HL-60 (cell line): ENCODE data around the gene HHATL.

Experiments
- DNase-seq, 2 experiments: peaks; one replicate each; pipeline ENCODE4 v3.0.0-alpha.2; 2010 to 2020; ENCODE audit warnings: low read depth in 1 of 2, low spot score in 1 of 2
- H3K27ac ChIP-seq: fragments of 250-450 bp; sonication (Bioruptor Pico); replicated peaks from 2 replicates; pipeline ENCODE4 v1.5.1; 2020; ENCODE audit warnings: mild to moderate bottlenecking, moderate library complexity
- H3K27me3 ChIP-seq: fragments of 250-450 bp; sonication (Bioruptor Pico); 2 replicates; pipeline ENCODE4 v1.5.1; 2021; ENCODE audit warnings: mild to moderate bottlenecking, moderate library complexity; ENCODE audit not compliant: insufficient read depth, poor library complexity, severe bottlenecking
- H3K4me3 ChIP-seq: replicated peaks from 2 replicates; pipeline ENCODE4 v1.5.1; 2011; ENCODE audit warnings: mild to moderate bottlenecking, control low read depth, low read length; ENCODE audit not compliant: insufficient read depth
- GABPA ChIP-seq: IDR thresholded peaks from 2 replicates; pipeline ENCODE4 v1.6.1; 2012; ENCODE audit warnings: low read depth
- POLR2AphosphoS5 ChIP-seq: IDR thresholded peaks from 2 replicates; pipeline ENCODE4 v1.6.1; 2012; ENCODE audit warnings: low read depth
- SPI1 ChIP-seq: IDR thresholded peaks from 2 replicates; pipeline ENCODE4 v1.6.1; 2012; ENCODE audit warnings: low read depth, mild to moderate bottlenecking, borderline replicate concordance
- TF ChIP-seq, protein P1 (sequence below): IDR thresholded peaks from 2 replicates; pipeline ENCODE4 v1.6.1; 2012; ENCODE audit warnings: low read depth; ENCODE audit not compliant: insufficient replicate concordance
- TF ChIP-seq, protein P2 (sequence below): IDR thresholded peaks from one replicate; pipeline ENCODE4 v1.5.1; 2011; ENCODE audit warnings: low read length, control low read depth, inconsistent platforms; ENCODE audit not compliant: insufficient read depth

HHATL gene

GRCh38 chr3:42702982-42703694 lies 540 bp upstream of the HHATL start:
- DNase-seq: no peak
- TF ChIP-seq SPI1 (no peak), GABPA (no peak), POLR2AphosphoS5 (no peak)
- TF ChIP-seq, protein P1, sequence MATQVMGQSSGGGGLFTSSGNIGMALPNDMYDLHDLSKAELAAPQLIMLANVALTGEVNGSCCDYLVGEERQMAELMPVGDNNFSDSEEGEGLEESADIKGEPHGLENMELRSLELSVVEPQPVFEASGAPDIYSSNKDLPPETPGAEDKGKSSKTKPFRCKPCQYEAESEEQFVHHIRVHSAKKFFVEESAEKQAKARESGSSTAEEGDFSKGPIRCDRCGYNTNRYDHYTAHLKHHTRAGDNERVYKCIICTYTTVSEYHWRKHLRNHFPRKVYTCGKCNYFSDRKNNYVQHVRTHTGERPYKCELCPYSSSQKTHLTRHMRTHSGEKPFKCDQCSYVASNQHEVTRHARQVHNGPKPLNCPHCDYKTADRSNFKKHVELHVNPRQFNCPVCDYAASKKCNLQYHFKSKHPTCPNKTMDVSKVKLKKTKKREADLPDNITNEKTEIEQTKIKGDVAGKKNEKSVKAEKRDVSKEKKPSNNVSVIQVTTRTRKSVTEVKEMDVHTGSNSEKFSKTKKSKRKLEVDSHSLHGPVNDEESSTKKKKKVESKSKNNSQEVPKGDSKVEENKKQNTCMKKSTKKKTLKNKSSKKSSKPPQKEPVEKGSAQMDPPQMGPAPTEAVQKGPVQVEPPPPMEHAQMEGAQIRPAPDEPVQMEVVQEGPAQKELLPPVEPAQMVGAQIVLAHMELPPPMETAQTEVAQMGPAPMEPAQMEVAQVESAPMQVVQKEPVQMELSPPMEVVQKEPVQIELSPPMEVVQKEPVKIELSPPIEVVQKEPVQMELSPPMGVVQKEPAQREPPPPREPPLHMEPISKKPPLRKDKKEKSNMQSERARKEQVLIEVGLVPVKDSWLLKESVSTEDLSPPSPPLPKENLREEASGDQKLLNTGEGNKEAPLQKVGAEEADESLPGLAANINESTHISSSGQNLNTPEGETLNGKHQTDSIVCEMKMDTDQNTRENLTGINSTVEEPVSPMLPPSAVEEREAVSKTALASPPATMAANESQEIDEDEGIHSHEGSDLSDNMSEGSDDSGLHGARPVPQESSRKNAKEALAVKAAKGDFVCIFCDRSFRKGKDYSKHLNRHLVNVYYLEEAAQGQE: no peak
- TF ChIP-seq, protein P2, sequence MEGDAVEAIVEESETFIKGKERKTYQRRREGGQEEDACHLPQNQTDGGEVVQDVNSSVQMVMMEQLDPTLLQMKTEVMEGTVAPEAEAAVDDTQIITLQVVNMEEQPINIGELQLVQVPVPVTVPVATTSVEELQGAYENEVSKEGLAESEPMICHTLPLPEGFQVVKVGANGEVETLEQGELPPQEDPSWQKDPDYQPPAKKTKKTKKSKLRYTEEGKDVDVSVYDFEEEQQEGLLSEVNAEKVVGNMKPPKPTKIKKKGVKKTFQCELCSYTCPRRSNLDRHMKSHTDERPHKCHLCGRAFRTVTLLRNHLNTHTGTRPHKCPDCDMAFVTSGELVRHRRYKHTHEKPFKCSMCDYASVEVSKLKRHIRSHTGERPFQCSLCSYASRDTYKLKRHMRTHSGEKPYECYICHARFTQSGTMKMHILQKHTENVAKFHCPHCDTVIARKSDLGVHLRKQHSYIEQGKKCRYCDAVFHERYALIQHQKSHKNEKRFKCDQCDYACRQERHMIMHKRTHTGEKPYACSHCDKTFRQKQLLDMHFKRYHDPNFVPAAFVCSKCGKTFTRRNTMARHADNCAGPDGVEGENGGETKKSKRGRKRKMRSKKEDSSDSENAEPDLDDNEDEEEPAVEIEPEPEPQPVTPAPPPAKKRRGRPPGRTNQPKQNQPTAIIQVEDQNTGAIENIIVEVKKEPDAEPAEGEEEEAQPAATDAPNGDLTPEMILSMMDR: no peak

DNA sequence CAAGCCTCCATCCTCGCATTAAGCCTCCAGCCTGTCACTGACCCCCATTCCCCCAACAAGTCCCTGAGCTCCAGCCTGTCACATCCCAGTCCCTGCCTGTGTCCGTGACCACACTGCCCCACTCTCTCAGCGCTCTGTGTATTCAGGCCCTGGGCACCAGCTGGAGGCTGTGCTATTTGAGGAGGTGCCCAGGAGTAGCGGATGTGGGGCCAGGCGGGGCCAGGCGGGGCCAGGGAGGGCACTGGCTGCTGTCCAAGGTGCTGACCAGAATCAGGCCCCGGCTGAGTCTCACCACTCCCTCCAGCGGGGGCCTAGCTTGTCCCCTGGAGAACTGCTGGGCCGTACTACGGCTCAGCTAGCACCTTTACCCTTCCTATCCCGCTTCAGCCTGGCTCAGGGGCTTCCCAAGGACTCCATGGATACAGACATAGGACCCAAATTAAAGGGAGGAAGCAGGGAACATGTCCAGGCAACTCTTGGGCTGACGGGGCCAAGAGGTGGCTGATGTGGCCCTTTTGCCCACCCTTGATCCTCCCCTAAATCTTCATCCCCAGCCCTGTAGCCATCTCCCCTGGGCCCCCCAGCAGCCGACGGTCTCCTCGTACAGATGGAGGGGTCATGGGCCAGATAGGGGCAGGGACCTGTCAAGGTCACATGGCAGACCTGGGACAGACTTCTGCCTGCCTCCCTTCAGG lies 1.1 kb downstream of the HHATL start:
- Histone ChIP-seq H3K27me3 (no peaks in the 10 kb centered on the region), H3K27ac (no peak overlapping the region), H3K4me3 (no peak overlapping the region)
- DNase-seq: peak; percentile 28 to 40
- TF ChIP-seq, protein P1: peak; percentile 99
- no peak for TF ChIP-seq POLR2AphosphoS5
- no peak for TF ChIP-seq GABPA

More at GRCh38 chr3:42702982-42703694, 540 bp upstream of the HHATL start:
- no peak overlapping the region for H3K4me3 ChIP-seq
- no peaks in the 10 kb centered on the region for H3K27me3 ChIP-seq
- no peak overlapping the region for H3K27ac ChIP-seq

DNA sequence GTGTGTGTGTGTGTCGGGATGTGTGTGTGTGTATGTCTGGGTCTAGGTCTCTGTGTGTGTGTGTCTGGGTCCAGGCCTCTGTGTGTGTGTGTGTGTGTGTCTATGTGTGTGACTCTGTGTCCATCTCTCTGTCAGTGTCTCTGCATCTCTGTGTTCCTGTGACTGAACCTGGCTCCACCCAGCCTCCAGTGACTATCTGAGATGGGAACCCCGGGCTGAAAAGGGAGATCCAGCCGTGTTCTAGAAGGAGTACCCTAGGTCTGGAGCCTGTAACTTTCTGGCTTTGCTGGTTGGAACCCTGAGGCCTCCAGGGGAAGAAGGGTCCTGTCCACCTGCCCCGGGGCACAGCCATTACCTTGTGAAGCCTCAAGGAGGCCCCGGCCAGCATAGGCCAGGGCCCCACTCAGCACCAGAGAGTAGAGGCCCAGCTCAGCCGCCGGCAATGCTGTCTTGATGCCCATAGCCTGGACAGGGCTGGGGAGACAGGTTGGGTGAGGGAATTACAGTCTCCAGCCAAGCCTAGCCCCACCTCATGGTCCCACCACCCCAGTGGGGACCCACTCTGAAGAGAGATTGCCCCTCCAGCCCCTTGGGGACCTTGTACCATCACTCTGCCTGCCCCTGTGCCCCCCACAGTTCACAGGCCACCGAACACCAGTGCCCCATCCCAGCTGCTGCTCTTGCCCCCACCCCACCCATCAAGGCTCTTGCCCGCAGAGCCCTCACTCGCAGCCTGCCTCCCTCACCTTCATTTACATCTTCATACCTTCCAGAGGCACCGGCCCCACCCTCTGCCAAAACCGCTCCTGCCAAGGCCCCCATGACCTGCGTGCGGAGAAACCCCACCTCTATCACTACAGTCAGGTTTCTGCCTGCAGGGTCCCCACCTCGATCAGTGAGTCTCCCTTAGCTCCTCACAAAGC lies 2.0 kb downstream of the HHATL start:
- TF ChIP-seq POLR2AphosphoS5 (no peak), GABPA (no peak)
- TF ChIP-seq, protein P2: no peak
- TF ChIP-seq, protein P1: no peak
- Histone ChIP-seq H3K27me3 (no peaks in the 10 kb centered on the region), H3K4me3 (no peak overlapping the region), H3K27ac (no peak overlapping the region)
- no peak for DNase-seq
